ENCODE data around the gene ELMO3. TPM values are rescaled to one million over a fixed set of nuclear protein-coding genes. Genes with fewer than 3 reads are reported as not detected.

The ELMO3 gene, protein sequence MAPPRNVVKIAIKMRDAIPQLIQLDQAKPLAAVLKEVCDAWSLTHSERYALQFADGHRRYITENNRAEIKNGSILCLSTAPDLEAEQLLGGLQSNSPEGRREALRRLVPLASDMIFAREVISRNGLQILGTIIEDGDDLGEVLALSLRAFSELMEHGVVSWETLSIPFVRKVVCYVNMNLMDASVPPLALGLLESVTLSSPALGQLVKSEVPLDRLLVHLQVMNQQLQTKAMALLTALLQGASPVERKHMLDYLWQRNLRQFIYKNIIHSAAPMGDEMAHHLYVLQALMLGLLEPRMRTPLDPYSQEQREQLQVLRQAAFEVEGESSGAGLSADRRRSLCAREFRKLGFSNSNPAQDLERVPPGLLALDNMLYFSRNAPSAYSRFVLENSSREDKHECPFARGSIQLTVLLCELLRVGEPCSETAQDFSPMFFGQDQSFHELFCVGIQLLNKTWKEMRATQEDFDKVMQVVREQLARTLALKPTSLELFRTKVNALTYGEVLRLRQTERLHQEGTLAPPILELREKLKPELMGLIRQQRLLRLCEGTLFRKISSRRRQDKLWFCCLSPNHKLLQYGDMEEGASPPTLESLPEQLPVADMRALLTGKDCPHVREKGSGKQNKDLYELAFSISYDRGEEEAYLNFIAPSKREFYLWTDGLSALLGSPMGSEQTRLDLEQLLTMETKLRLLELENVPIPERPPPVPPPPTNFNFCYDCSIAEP
- 0.76 to 1.3 TPM (median 1.2 TPM) in 5 replicates for total RNA-seq (2022; extraction: Qiagen RNA extraction)

DNA sequence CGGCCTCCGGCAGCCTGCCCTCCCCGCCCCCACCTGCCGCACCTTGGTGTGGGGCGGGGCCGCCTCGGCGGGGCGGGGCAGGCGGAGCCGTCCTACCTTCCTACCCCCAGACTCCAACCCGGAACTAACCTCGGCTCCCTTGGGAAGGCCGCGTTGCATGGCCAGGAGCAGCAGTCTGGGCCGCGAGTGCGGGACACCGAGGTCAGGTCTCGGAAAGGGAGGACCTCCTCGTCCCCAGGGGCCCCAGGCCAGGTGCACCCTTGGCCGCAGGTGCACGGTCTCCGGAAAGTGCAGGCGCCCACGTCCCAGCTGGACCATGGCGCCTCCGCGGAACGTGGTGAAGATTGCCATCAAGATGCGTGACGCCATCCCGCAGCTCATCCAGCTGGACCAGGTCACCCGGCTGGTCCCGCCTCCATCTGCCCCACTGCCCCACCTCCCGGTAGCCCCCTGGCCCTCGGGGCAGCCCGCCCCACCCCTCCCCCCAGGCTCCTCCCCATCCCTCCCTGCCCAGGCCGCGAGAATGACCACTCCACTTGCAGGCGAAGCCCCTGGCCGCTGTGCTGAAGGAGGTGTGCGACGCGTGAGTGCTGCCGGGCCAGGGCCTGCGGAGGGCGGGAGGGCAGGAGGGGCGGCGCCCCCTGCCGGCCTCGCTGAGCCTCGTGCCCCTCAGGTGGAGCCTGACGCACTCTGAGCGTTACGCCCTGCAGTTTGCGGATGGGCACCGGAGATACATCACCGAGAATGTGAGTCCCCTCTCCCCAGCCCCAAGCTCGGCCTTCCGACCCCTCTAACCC, at the start of gene ELMO3:
TSS of gene ELMO3 (plus strand) at position 121 of the 797 bp plus-strand sequence. CDS start at position 317, 196 bp downstream.

DNA sequence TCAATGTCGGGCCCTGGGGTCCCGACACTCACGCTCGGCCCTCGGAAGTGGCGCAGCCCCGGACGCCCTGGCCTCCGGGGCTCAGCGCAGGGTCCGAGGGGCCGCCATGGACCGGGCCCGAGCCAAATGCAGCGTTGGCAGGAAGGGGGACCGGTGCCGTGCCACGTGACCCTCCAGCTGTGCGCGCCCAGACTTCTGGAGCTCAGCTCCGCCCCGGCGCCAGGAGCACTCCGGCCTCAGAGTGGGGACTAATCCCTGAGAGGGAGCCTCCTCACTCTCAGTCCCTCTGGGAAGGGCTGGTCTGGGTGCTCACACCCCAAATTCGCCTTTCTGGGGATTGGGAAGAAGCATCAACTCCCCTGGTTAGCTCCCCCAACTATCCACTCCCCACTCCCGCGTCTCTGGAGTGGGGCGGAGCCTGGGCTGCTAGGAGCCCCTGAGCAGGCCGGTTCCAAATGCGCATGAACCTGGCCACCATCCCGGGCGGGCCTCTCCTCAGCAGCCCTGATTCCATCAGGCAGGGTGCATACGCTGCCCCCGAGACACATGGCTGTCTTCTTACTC, 48.0 kb upstream of the ELMO3 start, which contains the start of gene B3GNT9:
TSS of gene B3GNT9 (minus strand) at position 166 of the 564 bp plus-strand sequence. CDS start 513 bp downstream, outside the sequence.

DNA sequence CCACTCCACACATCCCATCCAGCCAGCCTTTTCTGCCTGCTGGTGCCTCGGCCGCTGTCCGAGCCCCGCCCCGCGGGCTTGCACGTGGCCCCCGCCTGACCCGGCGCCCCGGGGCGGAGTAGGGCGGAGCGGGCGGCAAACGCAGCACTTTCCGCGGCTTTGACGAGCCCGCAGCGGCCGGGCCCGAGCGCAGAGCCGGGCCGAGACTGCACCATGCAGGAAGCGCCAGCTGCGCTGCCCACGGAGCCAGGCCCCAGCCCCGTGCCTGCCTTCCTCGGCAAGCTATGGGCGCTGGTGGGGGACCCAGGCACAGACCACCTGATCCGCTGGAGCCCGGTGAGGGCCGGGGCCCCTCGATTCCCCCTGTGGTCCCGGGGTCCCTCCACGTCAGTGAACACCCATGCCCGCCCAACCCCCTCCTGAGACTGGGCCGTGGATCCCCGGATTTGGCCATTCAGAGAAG, 34.3 kb upstream of the ELMO3 start, which contains the start of gene HSF4:
TSS of gene HSF4 (plus strand) at position 147 of the 463 bp plus-strand sequence. CDS start at position 214, 67 bp downstream.

DNA sequence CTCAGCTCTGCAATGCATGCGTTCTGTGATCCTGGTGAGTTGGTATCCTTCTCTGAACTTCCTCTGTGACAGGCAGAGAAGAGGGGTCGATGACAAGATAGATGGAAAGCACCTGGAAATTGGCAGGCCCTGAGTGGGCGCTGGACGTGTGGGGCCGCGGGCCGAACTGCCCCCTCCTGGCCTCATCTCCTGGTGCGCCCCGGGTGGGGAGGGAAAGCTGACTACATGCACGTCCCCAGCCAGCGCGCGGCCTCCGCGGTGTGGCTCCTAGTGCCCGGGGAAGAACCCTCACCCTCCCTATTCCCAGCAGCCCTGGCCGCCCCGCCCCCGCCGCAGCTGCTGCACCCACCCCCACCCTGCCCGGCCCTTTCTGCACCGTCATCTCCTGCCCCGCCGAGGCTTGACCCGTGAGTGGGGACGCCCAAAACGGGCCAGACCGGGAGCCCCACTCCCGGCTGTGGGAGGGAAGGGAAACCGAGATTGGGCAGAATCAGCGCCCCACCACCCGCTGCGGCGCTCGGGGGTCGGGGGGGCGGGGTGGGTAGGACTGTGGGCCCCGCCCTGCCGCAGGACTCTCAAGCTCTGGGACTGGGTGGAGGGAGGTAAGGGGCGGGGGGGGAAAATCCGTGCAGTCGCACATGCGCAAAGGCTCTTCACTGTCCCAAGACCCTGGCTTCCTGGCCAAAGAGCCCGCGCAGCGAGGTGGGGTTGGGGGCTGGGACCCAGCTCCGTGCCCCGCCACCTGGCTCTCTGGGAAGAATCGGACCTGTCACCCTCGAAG, 28.6 kb upstream of the ELMO3 start, which contains the start of gene NOL3:
TSS of gene NOL3 (plus strand) at position 371 of the 781 bp plus-strand sequence.

DNA sequence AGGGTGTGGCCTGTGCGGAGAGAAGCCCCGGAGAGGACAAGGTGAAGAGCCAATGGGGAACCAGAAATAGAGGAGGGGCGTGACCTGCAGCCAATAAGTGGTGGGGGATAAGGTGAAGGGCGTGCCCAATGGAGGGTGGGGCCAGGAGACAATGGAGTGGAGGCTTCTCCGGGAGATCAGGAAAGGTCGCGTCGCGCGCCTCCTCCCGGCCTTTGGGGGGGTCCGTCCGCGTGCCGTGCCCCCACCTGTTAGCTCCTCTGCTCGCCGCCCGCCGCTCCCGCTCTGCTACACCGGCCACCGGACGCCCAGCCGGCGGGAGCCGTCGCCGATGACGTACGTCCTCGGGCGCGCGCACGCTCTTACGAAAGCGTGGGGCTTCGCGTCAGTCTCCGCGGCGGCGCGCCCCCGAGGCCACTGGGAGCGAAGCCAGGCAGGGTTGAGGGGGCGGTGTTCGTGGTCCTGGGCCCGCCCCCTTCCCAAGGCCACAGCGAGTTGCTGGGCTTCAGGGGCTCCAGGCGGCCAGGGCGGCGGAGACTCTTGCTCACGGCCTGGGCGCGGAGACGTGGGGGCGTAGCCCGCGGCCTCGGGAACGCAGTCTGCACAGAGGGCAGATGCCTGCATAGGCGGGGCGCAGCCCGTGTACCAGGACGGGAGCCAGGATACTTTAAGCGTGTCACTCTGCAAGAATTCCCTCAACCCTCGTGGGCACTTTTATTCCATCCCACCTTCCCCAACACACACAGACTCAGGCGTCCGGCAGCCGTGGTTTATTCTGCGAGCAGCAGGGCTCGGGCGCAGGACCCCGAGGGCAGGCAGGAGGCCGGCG, 15.1 kb upstream of the ELMO3 start, which contains the start of gene MATCAP1:
TSS of gene MATCAP1 (minus strand) at position 337 of the 826 bp plus-strand sequence. CDS start 3,353 bp downstream, outside the sequence.

DNA sequence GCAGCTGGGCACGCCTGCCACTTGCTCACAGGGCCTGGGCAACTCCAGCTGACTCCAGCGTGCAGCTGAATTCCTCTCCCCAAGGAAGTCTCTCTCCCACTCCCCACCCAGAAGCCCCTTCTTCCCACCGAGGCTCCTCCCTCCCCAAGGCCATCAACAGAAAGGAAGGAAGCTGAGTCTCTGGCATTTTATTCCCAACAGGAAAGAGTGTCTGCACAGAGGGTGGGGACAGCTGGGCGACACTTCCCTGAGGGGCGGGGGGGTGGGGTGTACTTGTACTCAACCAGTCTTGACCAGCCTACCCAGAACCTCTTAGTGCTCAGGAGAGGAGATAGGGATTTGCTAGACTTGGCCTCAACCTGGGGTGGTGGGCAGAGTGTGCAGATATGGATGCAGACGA, 8.9 kb upstream of the ELMO3 start, which contains the start of gene EXOC3L1:
TSS of gene EXOC3L1 (minus strand) at position 96 of the 400 bp plus-strand sequence. CDS start 460 bp downstream, outside the sequence.

DNA sequence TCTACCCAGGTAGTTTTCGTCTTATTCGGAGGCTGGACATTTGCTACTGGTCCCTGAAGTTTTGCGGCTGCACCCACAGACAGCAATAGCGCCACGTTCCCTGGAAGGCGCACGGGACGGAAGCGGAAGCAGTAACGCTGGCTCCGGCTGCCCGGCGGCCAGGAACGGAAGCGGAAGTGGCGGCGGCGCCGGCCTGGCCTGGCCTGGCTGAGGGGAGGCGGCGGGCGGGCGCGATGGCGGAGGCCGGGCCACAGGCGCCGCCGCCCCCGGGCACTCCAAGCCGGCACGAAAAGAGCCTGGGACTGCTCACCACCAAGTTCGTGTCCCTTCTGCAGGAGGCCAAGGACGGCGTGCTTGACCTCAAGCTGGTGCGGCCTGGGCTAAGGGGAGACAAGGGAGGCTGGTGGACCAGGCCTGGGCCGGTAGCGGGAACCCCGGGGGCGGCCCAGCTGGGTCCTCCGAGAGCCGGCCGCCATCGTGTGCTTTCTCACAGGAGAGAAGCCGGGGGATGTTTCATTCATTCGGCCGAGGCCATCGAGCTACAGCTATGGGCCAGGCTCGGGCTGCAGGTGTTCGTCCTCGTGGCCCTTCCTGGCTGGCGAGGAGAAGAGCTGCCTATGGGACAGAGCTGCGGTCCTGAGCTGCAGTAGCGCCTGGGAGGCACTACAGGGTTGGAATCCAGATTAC, 6.8 kb upstream of the ELMO3 start, which contains the start of gene E2F4:
TSS of gene E2F4 (plus strand) at position 161 of the 687 bp plus-strand sequence. CDS start at position 234, 73 bp downstream.

DNA sequence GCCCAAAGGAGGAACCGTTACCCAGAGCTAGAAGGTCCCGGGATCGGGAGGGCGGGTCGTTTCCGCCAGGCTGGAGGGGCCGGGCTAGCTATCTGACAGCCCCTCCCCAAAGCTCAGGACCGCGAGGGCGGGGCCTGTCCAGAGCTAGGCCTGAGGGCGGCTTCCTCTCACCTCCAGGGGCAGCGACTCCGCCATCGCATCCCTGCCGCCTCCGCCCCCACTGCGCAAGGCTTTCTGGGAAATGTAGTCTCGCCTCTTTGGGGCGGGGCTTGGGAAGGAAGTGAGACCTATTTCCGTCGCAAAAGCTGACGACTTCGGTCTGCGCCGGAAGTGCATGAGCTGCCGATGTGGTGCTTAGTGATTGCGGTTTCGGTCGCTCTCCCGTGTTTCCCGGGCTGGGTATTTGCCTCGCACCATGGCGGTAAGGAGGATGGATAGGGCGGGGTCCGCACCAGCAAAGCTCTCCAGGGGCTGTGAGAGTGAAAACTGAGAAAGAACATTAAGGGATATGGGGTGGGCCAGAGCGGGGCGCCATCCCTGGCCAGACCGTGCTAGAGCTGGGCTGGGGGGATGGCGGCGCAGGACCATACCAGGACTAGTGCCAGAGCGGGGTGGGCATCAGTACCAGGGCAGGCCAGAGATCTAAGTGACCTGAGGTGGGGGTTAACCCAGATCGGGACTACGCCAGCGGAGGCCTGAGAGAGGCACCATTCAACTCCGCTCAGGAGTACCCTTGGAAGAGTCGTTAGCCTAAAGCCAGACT, 28.1 kb downstream of the ELMO3 start, which contains the start of gene TMEM208:
TSS of gene TMEM208 (plus strand) at position 327 of the 763 bp plus-strand sequence. CDS start at position 416, 89 bp downstream.

DNA sequence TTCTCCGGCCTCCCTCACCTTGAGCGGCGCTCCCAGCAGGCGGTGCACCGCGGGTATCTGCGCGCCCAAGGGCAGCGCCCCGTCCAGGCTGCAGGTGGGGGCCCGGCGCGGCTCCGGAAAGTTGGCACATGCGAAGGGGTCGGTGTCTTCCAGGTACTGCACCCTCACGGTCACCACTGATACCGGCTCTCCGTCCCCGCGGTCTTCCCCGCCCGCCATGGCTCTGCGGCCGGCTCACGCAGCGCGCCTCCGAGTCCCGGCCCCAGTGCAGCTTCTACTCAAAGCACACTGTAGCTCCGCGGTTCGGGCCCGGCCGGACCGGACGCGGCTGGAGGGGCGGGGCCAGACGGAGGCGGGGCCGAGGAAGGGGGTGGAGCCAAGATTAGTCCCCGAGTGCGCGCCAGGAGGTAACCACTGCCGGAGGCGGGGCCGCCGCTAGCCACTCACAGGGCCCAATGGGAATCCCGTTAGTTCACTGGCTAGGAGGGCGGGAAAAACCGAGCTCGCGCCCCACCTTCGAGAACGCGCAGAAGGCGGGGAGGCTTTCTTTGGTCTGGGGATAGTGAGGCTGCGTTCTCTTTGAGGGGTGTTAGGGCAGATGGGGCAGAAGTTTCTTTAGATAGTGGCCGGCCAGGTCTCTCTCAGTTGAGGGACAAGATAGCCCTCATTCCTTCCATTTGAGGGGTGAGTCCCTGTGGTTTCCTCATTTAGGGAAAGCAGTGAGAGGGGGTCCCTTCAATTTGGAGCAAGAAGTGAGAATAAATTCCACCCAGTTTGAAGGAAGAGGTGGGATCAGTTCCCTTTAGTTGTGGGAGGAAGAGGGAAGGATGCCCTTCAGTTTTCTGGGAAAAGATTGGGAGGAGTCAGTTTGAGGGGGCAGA, 48.5 kb downstream of the ELMO3 start, which contains the start of gene FHOD1:
TSS of gene FHOD1 (minus strand) at position 290 of the 881 bp plus-strand sequence. CDS start at position 219, 71 bp downstream.

DNA sequence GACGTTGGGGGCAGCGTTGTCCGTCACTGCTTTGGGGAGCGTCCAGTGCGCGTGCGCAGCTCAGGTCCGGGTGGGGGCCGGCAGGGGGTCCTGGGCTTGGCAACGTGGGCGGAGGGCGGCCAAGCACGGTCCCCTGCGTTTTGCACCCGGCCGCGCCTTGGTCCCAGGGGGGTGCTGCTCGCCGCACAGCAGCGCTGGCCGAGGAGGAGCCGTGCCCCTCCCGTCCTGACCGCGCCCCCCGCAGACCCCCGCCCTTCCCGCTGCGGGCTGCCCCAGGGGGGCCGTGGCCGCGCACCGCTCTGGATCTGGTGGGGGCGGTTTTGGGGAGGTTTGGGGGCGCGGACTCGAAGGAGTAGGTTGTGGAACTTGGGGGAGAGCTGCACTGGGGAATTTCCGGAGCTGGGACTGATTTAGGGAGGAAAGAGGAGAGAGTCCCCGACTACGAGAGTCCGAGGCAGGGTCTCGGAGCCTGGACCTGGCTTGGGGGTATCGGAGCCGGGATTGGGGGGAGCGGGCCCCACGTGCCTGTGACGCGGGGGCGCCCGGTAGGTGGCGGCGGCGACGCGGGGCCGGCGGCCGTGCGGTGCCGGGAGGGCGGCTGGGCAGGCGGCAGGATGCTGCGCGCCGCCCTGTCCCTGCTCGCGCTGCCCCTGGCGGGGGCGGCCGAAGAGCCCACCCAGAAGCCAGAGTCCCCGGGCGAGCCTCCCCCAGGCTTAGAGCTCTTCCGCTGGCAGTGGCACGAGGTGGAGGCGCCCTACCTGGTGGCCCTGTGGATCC, 49.7 kb downstream of the ELMO3 start, which contains the start of gene SLC9A5:
TSS of gene SLC9A5 (plus strand) at position 579 of the 777 bp plus-strand sequence. CDS start at position 615, 36 bp downstream.

Other genes starting within 250 kb of the ELMO3 start
- 2.0 to 2.5 TPM (median 2.5 TPM) in 5 replicates for gene CES3, start 237.9 kb upstream of the ELMO3 start, total RNA-seq (2022; extraction: Qiagen RNA extraction)
- gene CES4A, start 210.5 kb upstream of the ELMO3 start, total RNA-seq (2022; extraction: Qiagen RNA extraction): 3.4 to 4.1 TPM (median 3.7 TPM) in 5 replicates
- gene CBFB, start 170.0 kb upstream of the ELMO3 start, total RNA-seq (2022; extraction: Qiagen RNA extraction): 49.9 to 68.7 TPM (median 52.8 TPM) in 5 replicates
- gene PHAF1, start 89.2 kb upstream of the ELMO3 start, total RNA-seq (2022; extraction: Qiagen RNA extraction): 24.9 to 28.4 TPM (median 25.6 TPM) in 5 replicates
- gene B3GNT9, start 48.1 kb upstream of the ELMO3 start, total RNA-seq (2022; extraction: Qiagen RNA extraction): 7.0 to 9.5 TPM (median 8.9 TPM) in 5 replicates
- gene TRADD, start 39.2 kb upstream of the ELMO3 start, total RNA-seq (2022; extraction: Qiagen RNA extraction): 15.1 to 22.9 TPM (median 21.6 TPM) in 5 replicates
- 6.3 to 9.6 TPM (median 8.4 TPM) in 5 replicates for gene FBXL8, start 39.2 kb upstream of the ELMO3 start, total RNA-seq (2022; extraction: Qiagen RNA extraction)
- gene HSF4, start 34.4 kb upstream of the ELMO3 start, total RNA-seq (2022; extraction: Qiagen RNA extraction): 13.1 to 17.8 TPM (median 14.8 TPM) in 5 replicates
- 80.2 to 102 TPM (median 97.0 TPM) in 5 replicates for gene NOL3, start 28.6 kb upstream of the ELMO3 start, total RNA-seq (2022; extraction: Qiagen RNA extraction)
- 5.5 to 9.0 TPM (median 6.2 TPM) in 5 replicates for gene MATCAP1, start 15.2 kb upstream of the ELMO3 start, total RNA-seq (2022; extraction: Qiagen RNA extraction)
- 0.06 to 0.25 TPM (median 0.17 TPM) in 5 replicates for gene EXOC3L1, start 9.0 kb upstream of the ELMO3 start, total RNA-seq (2022; extraction: Qiagen RNA extraction)
- gene E2F4, start 7.0 kb upstream of the ELMO3 start, total RNA-seq (2022; extraction: Qiagen RNA extraction): 92.3 to 103 TPM (median 99.1 TPM) in 5 replicates
- gene TMEM208, start 28.0 kb downstream of the ELMO3 start, total RNA-seq (2022; extraction: Qiagen RNA extraction): 84.1 to 104 TPM (median 91.8 TPM) in 5 replicates
- gene FHOD1, start 48.4 kb downstream of the ELMO3 start, total RNA-seq (2022; extraction: Qiagen RNA extraction): 41.9 to 59.6 TPM (median 54.0 TPM) in 5 replicates
- gene SLC9A5, start 49.8 kb downstream of the ELMO3 start, total RNA-seq (2022; extraction: Qiagen RNA extraction): 1.2 to 1.9 TPM (median 1.5 TPM) in 5 replicates
- 12.7 to 16.0 TPM (median 15.3 TPM) in 5 replicates for gene PLEKHG4, start 80.4 kb downstream of the ELMO3 start, total RNA-seq (2022; extraction: Qiagen RNA extraction)
- 0.21 to 0.53 TPM (median 0.39 TPM) in 5 replicates for gene KCTD19, start 127.6 kb downstream of the ELMO3 start, total RNA-seq (2022; extraction: Qiagen RNA extraction)
- gene LRRC36, start 127.7 kb downstream of the ELMO3 start, total RNA-seq (2022; extraction: Qiagen RNA extraction): 0.06 to 0.17 TPM in 2 of 5 replicates, not detected in the others
- 9.5 to 13.9 TPM (median 13.7 TPM) in 5 replicates for gene TPPP3, start 194.4 kb downstream of the ELMO3 start, total RNA-seq (2022; extraction: Qiagen RNA extraction)
- 5.4 to 6.9 TPM (median 6.8 TPM) in 5 replicates for gene ZDHHC1, start 217.3 kb downstream of the ELMO3 start, total RNA-seq (2022; extraction: Qiagen RNA extraction)
- 2.0 to 2.3 TPM (median 2.2 TPM) in 5 replicates for gene HSD11B2, start 232.0 kb downstream of the ELMO3 start, total RNA-seq (2022; extraction: Qiagen RNA extraction)